Globus pallidus (tissue), 1 donor: Measurements from ENCODE around the gene MYDGF.

Experiments used
- DNase-seq: peaks from one replicate; pipeline ENCODE4 v3.0.0-alpha.2; 2015; ENCODE audit warnings: low spot score

The MYDGF gene

DNA sequence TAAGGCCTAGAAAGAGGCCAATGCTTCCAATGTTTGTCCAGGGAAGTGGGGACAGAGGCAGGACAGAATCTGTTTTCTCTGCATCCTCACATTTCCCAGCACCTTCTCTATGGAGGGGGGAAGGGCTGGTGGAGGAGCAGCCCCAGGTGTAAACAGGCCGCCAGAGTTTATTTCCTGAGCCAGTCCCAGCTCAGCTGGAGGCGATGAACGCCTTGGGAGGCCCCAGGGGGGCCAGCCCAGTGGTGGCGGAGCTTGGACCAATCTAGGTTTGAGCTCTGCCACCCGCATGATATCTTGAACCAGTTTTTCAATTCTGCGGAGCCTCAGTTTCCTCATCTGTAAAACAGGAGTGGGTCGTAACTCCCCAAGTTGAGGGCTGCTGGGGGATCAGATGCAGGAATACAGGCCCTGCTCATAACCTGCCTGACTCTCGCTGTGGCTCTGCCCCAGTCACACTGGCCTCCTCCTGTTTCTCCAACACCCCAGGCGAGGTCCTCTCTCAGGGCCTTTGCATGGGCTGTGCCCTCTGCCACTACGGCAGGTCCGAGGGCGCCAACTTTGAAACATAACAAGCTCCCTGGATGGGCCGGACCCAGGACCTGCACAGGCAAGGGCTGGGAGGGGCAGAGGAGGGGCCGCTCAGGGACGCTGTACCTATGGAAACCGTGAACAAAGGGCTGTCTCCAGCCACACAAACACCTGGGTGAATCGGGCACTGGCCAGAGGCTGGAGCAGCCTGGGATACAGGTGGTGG, 29.7 kb downstream of the MYDGF start:
- no peak for DNase-seq

DNA sequence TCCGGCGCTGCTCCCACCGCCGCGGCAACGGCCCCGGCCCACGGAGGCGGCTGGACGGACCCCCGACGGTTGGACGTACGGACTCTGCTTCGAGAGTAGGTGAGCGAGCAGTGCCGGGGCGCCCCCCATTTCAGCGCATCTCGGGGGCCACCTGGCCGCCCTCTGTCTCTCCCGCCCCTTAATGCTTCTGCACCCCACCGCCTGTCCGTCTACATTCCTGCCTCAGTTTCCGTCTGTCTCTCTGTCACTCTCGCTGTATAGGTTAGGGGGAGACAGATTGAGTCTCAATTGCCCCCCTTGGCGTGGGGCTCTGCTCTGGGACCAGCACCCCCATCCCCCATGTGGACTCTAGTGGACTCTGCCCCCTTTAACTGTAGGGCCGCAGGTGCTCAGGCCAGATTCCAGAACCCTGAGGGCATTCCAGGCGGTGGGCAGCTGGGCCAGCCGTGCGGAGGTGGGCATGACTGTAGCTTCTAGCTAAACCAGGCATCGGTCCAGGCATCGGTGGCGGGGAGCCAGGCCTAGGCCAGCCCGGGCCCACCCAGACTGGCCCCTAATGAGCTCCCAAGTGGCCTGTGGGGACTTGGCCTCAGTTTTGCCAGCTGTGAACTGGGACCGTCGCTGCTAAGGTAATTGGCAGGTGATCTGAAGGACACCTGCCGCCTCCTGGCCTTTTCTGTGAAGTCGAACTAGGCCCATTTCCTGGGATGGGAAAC, 30.5 kb downstream of the MYDGF start:
- no peak for DNase-seq

DNA sequence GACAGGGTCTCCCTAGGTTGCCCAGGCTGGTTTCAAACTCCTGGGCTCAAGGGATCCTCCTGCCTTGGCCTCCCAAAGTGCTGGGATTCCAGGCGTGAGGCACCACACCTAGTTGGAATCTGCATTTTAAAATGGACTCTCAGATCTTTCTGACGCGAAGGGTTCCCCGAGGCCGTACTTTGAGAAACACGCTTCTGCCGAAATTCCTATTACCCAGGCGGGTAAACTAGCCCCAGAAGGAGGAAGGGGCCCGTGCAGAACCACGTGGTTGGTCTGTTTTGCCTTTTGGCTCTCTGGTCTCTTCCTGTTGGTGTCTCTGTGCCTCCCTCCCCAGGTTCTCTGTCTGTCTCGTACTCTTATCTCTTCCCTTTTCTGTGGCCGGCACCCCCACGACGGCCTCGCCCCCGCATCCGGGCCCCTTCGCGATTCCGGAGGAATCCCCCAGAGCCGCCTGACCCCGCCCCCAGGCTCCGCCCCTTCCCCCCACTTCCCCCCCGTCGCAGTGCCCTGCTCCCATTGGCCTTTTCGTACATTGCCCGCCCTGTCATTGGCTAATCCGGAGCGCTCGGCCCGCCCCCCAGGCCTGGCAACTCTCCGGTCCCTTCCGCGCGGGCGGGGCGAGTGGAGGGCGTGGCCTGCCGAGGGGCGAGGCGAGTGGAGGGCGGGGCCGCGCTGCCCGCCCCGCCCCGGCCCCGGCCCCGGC, 31.2 kb downstream of the MYDGF start, which contains the start of gene TNFAIP8L1:
Gene TNFAIP8L1 (plus strand): TSS at position 689 of the 703 bp plus-strand sequence. CDS start 12,354 bp downstream, outside the sequence.
- peak; percentile 86 for DNase-seq

- no peak for DNase-seq
Measured at GRCh38 chr19:4638317-4638716, 31.8 kb downstream of the MYDGF start.

DNA sequence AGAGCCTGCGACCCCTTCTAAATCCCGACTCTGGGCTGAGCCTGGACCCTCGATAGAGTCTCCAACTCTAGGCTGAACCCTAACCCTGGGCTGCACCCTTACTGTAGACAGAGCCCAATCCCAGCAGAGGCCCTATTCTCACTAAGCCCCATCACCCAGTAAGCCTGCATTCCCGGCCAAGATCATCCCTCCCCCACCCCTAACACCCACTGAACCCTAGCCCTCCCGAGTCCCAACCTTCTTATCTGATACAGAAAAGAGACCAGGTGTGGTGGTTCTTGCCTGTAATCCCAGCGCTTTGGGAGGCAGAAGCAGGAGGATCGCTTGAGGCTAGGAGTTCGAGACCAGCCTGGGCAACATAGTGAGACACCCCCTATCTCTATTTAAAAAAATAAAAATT, 33.4 kb downstream of the MYDGF start:
- DNase-seq, result no peak

DNA sequence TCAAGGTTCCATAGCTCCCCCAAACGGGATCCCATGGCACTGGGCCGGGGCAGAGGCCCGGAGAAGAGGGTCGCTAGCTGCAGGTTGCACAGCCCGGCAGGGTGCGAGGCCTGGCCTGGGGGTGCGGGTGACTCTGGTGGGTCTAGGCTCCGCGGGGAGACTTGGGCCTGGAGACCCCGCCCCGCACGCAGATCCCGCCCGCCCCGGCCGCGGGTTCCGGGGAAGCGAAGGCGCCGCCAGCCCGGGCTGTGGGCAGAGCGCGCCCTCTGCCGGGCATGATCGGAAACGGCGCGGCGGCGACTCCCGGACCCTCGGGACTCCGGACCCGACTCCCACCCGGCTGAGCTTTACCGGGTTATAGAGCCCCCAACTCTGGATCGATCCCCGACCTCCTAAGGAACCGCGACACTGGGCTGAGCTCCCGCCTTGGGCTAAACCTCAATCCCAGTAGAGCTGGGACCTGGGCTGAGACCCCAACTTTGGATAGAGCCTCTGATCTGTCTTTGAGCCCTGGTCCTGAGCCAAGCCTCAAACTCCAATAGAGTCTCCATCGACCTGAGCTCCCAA, 33.9 kb downstream of the MYDGF start:
- DNase-seq, result no peak

- no peak for DNase-seq
Measured at GRCh38 chr19:4635754-4636116, 34.4 kb downstream of the MYDGF start.

GRCh38 chr19:4633140-4633967, 36.8 kb downstream of the MYDGF start:
- peak; percentile 43 for DNase-seq

- no peak for DNase-seq
Measured at GRCh38 chr19:4624733-4625362, 45.3 kb downstream of the MYDGF start.

- DNase-seq, result no peak
Measured at GRCh38 chr19:4624301-4624700, 45.8 kb downstream of the MYDGF start.

GRCh38 chr19:4622695-4623421, 47.3 kb downstream of the MYDGF start:
- no peak for DNase-seq

GRCh38 chr19:4620675-4621074, 49.5 kb downstream of the MYDGF start:
- no peak for DNase-seq

DNA sequence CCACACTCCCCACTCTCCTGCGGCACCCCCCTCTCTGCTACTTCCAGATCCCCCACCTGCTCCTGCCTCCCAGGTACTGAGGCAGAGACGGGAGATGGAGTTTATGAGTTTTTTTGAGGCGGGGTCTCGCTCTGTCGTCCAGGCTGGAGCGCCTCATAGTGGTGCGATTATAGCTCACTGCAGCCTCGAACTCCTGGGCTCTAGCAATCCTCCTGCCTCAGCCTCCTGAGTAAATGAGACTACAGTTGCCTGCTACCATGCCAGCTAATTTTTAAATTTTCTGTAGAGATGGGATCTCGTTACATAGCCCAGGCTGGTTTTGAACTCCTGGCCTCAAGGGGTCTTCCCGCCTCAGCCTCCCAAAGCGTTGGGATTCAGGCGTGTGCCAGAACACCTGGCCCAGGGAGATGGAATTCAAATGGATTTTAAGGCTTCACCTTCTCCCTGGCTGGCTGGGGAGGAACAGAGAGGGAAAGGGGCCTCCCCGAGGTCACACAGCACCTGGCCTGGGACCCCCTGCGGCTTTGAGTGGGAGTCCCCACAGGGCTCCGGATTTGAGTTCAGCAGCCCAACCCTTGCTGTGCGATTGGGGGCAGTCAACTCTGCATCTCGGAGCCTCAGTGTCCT, 50.4 kb downstream of the MYDGF start:
- DNase-seq, result no peak

GRCh38 chr19:4618019-4618418, 52.1 kb downstream of the MYDGF start:
- DNase-seq, result no peak

- no peak for DNase-seq
Measured at GRCh38 chr19:4613254-4613751, 56.8 kb downstream of the MYDGF start.

DNA sequence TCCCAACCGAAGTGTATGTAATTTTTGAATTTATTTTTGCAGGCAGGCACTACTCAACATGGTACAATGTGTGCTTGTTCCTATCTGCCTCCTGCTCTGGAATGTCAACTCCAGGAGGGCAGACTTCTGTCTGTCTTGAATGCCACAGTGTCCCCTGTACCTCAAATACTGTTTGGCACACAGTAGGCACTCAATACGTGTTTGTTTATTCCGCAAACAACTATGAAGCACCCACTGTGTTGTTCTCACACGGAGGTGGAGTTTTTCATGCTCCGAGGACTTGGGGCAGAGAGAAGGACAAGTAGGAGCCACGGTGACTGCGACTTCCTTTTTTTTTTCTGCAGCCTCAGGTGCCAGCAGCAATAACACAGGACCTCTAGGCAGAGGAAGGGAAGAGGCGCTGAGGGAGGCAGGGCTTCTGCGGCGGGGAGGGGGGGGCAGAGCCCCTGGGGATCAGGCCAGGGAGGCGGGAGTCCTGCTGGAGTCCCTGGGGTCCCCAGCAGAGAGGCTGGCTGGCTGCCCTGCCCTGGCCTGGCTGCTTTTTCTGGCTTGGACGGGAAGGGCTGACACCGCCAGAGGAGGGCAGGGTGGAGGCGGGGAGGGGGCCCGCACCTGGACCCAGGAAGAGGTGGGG, 60.1 kb downstream of the MYDGF start:
- DNase-seq, result peak; percentile 31
